Measurements from ENCODE around the gene RER1. TPM values are rescaled to one million over a fixed set of nuclear protein-coding genes. Genes with fewer than 3 reads are reported as not detected.

RER1 gene
- polyA plus RNA-seq, 1 donor from 2014 or later, result 58.7 TPM

- no peaks in the 10 kb centered on the region for H3K79me2 ChIP-seq (replicated peaks; ENCODE audit: insufficient read depth, low read length)
- no peaks in the 10 kb centered on the region for H3K9me2 ChIP-seq (ENCODE audit: insufficient read depth, low read length)
- no peaks in the 10 kb centered on the region for H3K36me3 ChIP-seq (ENCODE audit: insufficient read depth, low read length)
- no peak overlapping the region for H3K27ac ChIP-seq (ENCODE audit: low read length)
- no peak overlapping the region for H3K4me3 ChIP-seq (ENCODE audit: low read length)
- no peak overlapping the region for H3K9ac ChIP-seq (ENCODE audit: low read length)
- no peaks in the 10 kb centered on the region for H3F3A ChIP-seq (ENCODE audit: insufficient read depth, low read length, poor library complexity, severe bottlenecking)
- H2AFZ ChIP-seq (ENCODE audit: low read depth, low read length), result no peak overlapping the region
- H3K27me3 ChIP-seq (ENCODE audit: insufficient read depth, low read depth, low read length), result no peaks in the 10 kb centered on the region
- TF ChIP-seq SMC3 (conservative IDR thresholded peaks at IDR 0.05; ENCODE audit: poor library complexity) (no peak), TAF1 (IDR thresholded peaks at IDR 0.05; ENCODE audit: low read depth) (no peak), CTCF (IDR thresholded peaks at IDR 0.05; ENCODE audit: poor library complexity, severe bottlenecking) (no peak)
- no peaks in the 10 kb centered on the region for H4K20me1 ChIP-seq (ENCODE audit: insufficient read depth)
- H3K9me3 ChIP-seq (ENCODE audit: low read length), result no peaks in the 10 kb centered on the region
- no peak overlapping the region for H3K4me2 ChIP-seq (ENCODE audit: low read length)
These were observed 27.8 kb downstream of the RER1 start for GRCh38 chr1:2419416-2419815.

GRCh38 chr1:2422523-2422922 lies 30.9 kb downstream of the RER1 start:
- no peaks in the 10 kb centered on the region for H3K9me2 ChIP-seq (ENCODE audit: insufficient read depth, low read length)
- H3K27me3 ChIP-seq (ENCODE audit: insufficient read depth, low read depth, low read length), result no peaks in the 10 kb centered on the region
- no peaks in the 10 kb centered on the region for H3K36me3 ChIP-seq (ENCODE audit: insufficient read depth, low read length)
- no peaks in the 10 kb centered on the region for H3K9me3 ChIP-seq (ENCODE audit: low read length)
- no peaks in the 10 kb centered on the region for H3K79me2 ChIP-seq (replicated peaks; ENCODE audit: insufficient read depth, low read length)
- TF ChIP-seq RAD21 (conservative IDR thresholded peaks at IDR 0.05) (no peak), CTCF (IDR thresholded peaks at IDR 0.05; ENCODE audit: poor library complexity, severe bottlenecking) (no peak), TAF1 (IDR thresholded peaks at IDR 0.05; ENCODE audit: low read depth) (no peak), POLR2AphosphoS5 (IDR thresholded peaks at IDR 0.05) (no peak), MXI1 (conservative IDR thresholded peaks at IDR 0.05; ENCODE audit: poor library complexity, severe bottlenecking) (no peak), EP300 (conservative IDR thresholded peaks at IDR 0.05; ENCODE audit: poor library complexity, severe bottlenecking) (no peak), SMC3 (conservative IDR thresholded peaks at IDR 0.05; ENCODE audit: poor library complexity) (no peak), EZH2 (IDR thresholded peaks at IDR 0.05; ENCODE audit: borderline replicate concordance, insufficient read depth, low read length, poor library complexity, severe bottlenecking) (no peak), REST (IDR thresholded peaks at IDR 0.05; ENCODE audit: borderline replicate concordance) (no peak)
- H3K27ac ChIP-seq (ENCODE audit: low read length), result no peak overlapping the region
- no peak overlapping the region for H3K9ac ChIP-seq (ENCODE audit: low read length)
- H3K4me2 ChIP-seq (ENCODE audit: low read length), result no peak overlapping the region
- H4K20me1 ChIP-seq (ENCODE audit: insufficient read depth), result no peaks in the 10 kb centered on the region
- no peaks in the 10 kb centered on the region for H3F3A ChIP-seq (ENCODE audit: insufficient read depth, low read length, poor library complexity, severe bottlenecking)
- no peak overlapping the region for H3K4me3 ChIP-seq (ENCODE audit: low read length)
- H2AFZ ChIP-seq (ENCODE audit: low read depth, low read length), result no peak overlapping the region
